Right cardiac atrium (tissue), 5 donors: ENCODE measurements around the gene OMD. TPM values are rescaled to one million over a fixed set of nuclear protein-coding genes. Genes with fewer than 3 reads are reported as not detected.

Experiments used
- polyA plus RNA-seq: library from polyadenylated mRNA; stranded (reverse); fragments of 200-250 nt; gene quantifications from one replicate; pipeline ENCODE4 v1.2.3, GENCODE V29; 2013
- total RNA-seq, 4 donors: library from RNA; stranded (reverse); fragmentation: NEBNext Ultra II Directional; extraction: Animal tissue kit (Norgen Biotek cat#: 25700); gene quantifications; one replicate each; pipeline ENCODE4 v1.2.1, GENCODE V29; 2021
- donor health status: healthy with polysubstance abuse.
- donor health status: DM: no; HTN: yes; CAD: no.
- donor health status: DM: no; HTN: no; CAD: no.
- donor health status: DM: no; HTN: yes; CAD: no; lungs with severe emphysema.
- donor health status: DM: yes; HTN: yes; CAD: no.

Gene OMD
- total and polyA plus RNA-seq, 5 donors = 11.7 to 19.6 (median 14.2) TPM

Other genes with a start within 250 kb of the OMD start
- gene IARS1, start 130.8 kb downstream of the OMD start, total RNA-seq = 10 to 100 TPM; 46.4 to 67.2 (median 55.1) TPM
- 16.5 TPM for gene IARS1, start 130.8 kb downstream of the OMD start, polyA plus RNA-seq
- gene NOL8, start 99.1 kb downstream of the OMD start, total RNA-seq = 10 to 100 TPM; 15.7 to 19.0 (median 16.3) TPM
- 10.9 TPM for gene NOL8, start 99.1 kb downstream of the OMD start, polyA plus RNA-seq
- gene CENPP, start 98.5 kb downstream of the OMD start, total RNA-seq = 1 to 10 TPM; 2.0 to 4.0 (median 3.0) TPM
- gene CENPP, start 98.5 kb downstream of the OMD start, polyA plus RNA-seq = 2.0 TPM
- gene OGN, start 19.9 kb downstream of the OMD start, total RNA-seq = 10 to 100 TPM; 27.7 to 45.0 (median 36.9) TPM
- gene OGN, start 19.9 kb downstream of the OMD start, polyA plus RNA-seq = 18.6 TPM
- gene ASPN, start 58.0 kb upstream of the OMD start, total RNA-seq = 10 to 100 TPM in 2 of 4 donors, 1 to 10 TPM in 2; 7.9 to 18.8 (median 11.4) TPM
- 7.0 TPM for gene ASPN, start 58.0 kb upstream of the OMD start, polyA plus RNA-seq
- 10 to 100 TPM; 11.1 to 17.6 (median 13.5) TPM for gene ECM2, start 111.5 kb upstream of the OMD start, total RNA-seq
- 10.8 TPM for gene ECM2, start 111.5 kb upstream of the OMD start, polyA plus RNA-seq
- gene IPPK, start 245.7 kb upstream of the OMD start, total RNA-seq = 10 to 100 TPM; 10.2 to 20.9 (median 11.6) TPM
- 8.6 TPM for gene IPPK, start 245.7 kb upstream of the OMD start, polyA plus RNA-seq